GM06990 (cell line): ENCODE data around the gene SF3A1.

Experiments
- DNase-seq: peaks from one replicate; pipeline ENCODE4 v3.0.0-alpha.2; 2011; ENCODE audit not compliant: insufficient read length; ENCODE audit errors: extremely low read depth
- H3K27me3 ChIP-seq: replicated peaks from 2 replicates; pipeline ENCODE4 v1.6.0; 2011; ENCODE audit warnings: low read length; ENCODE audit not compliant: control insufficient read depth, insufficient read depth
- H3K36me3 ChIP-seq: 2 replicates; pipeline ENCODE4 v1.5.1; 2011; ENCODE audit warnings: low read length; ENCODE audit not compliant: control insufficient read depth, insufficient read depth
- H3K4me3 ChIP-seq: replicated peaks from 2 replicates; pipeline ENCODE4 v1.5.1; 2011; ENCODE audit warnings: low read depth, mild to moderate bottlenecking, control low read depth, low read length
- CTCF ChIP-seq: IDR thresholded peaks from 2 replicates; pipeline ENCODE4 v1.5.1; 2011; ENCODE audit warnings: low read length, control low read depth, mild to moderate bottlenecking, inconsistent platforms; ENCODE audit not compliant: insufficient read depth, poor library complexity, severe bottlenecking

The SF3A1 gene

DNA sequence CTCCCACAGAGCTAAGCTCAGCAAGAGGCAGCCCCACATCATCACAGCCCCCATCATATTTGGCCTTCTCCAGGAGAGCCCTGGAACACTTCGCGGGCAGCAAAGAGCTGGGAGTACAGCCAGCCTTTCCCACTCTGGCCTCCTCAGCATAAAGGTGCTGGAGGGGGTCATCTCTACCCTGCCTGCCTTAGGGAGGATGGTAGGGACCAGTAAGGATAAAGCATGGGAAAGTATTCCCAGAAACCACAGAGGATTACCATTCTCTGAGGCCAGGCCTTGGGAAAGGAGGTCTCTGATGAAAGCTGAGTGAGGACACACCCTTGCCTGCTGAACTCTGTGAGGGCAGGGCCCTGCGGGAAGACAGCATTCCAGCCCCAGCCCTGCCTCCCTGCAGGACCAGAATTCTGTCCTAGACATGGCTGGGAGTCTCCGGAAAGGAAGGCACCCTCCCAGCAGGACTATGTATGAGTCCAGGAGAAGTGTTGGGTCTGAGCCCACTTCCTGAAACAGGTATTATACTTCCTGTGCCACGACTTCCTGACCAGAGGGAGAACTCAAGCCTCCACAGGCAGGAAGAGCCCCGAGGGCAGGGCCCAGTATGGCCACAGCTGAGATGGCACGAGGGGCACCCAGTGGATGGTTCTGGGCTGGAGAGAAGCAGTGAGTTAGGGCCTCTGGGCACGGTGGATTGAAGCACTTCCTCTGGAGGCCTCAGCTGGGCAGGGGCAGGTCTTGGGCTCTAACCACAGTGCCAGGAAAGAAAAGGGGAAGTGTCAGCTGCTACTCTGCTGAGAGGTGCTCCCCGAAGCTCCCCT lies 54.5 kb downstream of the SF3A1 start:
- no peak for DNase-seq

GRCh38 chr22:30299322-30299721 lies 57.4 kb downstream of the SF3A1 start:
- TF ChIP-seq CTCF = no peak
- H3K27me3 ChIP-seq = no peaks in the 10 kb centered on the region
- peaks cover 57% of the 10 kb centered on the region for H3K36me3 ChIP-seq
- H3K4me3 ChIP-seq = no peak overlapping the region
- no peak for DNase-seq

More for the DNA sequence above, 54.5 kb downstream of the SF3A1 start:
- no peaks in the 10 kb centered on the region for H3K27me3 ChIP-seq
- H3K4me3 ChIP-seq = no peak overlapping the region
- peaks cover 33% of the 10 kb centered on the region for H3K36me3 ChIP-seq
- TF ChIP-seq CTCF = no peak

GRCh38 chr22:30297991-30298701 lies 58.5 kb downstream of the SF3A1 start:
- Histone ChIP-seq H3K27me3 (no peaks in the 10 kb centered on the region), H3K36me3 (peaks cover 64% of the 10 kb centered on the region)
- no peak for DNase-seq

DNA sequence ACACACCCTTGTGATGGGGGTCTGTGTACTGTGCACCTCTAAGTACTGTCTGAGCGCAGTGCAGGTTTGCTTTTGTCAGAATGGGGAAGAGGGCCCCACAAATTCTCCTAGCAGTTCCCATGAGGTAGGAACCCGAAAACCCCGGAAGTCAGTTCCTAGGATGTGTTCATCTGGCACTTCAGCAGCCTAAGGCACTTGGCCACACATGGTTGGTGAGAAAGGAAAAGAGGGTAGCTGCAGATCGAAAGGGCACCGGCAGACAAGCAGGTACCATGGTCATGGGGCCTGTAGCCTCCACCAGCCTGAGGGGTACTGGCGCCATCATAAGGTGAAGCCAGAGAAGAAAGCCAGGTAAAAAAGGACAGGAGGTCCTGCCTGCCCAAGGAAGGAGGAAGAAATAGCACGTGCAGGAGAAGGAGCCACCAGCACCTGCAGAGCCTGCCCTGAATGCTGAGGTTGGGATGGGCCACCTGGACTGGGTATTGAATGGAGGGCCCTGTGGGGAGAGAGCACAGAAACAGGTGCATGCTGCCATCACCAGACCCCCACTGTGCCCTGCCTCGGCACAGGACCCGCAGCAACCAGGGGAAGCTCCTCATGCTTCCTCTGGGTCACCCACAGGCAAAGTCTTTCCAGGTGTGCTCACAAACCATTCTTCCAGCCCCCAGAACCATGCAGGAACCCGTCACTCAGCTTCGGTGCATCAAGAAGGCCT lies 59.3 kb downstream of the SF3A1 start:
- TF ChIP-seq CTCF = no peak
- no peak overlapping the region for H3K4me3 ChIP-seq
- DNase-seq = no peak
- peaks cover 71% of the 10 kb centered on the region for H3K36me3 ChIP-seq
- no peaks in the 10 kb centered on the region for H3K27me3 ChIP-seq

More at GRCh38 chr22:30297991-30298701, 58.5 kb downstream of the SF3A1 start:
- no peak for TF ChIP-seq CTCF
- H3K4me3 ChIP-seq = no peak overlapping the region

DNA sequence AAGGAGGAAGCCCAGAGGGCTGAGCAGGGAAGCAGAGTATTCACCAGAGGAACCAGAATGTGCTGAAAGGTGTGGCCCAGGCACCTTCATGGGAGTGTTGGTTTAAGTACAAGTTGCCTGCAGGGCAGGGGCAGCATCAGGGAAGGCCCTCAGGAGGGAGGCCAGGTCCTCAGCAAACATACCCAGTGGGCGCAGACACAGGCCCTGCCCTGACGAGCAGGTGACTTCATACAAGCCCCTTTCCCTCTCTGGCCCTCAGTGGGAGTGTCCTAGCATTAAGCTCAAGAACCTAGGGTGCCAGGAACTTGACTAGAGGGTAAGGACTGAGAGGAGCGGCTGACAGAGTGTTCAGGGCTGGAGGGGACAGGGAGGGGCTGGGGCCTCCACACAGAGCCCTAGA lies 59.9 kb downstream of the SF3A1 start:
- Histone ChIP-seq H3K27me3 (no peaks in the 10 kb centered on the region), H3K4me3 (no peak overlapping the region), H3K36me3 (peaks cover 70% of the 10 kb centered on the region)
- no peak for DNase-seq
- no peak for TF ChIP-seq CTCF
